ENCODE results near the gene PDCD1. TPM values are rescaled to one million over a fixed set of nuclear protein-coding genes. Genes with fewer than 3 reads are reported as not detected.
"Not testable (repeated sequence)": the region's sequence is repeated elsewhere in the genome, so short reads cannot be mapped to it uniquely, and the experiment has no call there.

PDCD1 gene
- total RNA-seq = 1.4 TPM
- long read RNA-seq, partial matches to known transcripts = 0 of 3 reads
- long read RNA-seq, other reads (novel, unspliced or antisense) = 0 of 3 reads

DNA sequence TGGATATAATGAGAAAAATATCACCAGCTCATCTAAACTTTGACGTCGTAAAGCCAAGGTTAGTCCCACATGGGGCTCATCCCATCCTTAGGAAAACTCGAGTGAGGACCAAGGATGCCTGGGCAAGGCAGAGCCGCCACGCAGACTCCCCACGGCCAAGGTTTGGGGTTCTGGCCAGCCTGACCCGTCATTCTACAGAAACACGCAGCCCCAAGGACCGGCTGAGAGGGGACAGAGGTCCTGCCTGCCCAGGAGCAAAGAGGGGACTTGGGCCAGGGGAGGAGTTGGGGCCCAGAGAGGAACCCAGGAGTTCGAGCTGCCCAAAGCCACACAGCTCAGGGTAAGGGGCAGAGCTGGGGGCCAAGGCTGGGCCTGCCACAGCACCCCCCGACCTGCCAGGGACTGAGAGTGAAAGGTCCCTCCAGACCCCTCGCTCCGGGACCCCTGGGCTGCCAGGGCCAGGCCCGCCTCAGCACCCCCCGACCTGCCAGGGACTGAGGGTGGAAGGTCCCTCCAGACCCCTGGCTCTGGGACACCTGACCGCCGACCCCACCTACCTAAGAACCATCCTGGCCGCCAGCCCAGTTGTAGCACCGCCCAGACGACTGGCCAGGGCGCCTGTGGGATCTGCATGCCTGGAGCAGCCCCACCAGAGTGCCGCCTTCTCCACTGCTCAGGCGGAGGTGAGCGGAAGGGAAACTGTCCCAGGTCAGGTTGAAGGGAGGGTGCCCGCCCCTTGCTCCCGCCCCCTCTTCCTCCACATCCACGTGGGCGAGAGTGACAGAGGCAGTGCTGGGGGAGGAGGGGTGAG, at the start of gene PDCD1:
PDCD1 (minus strand) TSS at position 689 of the 811 bp plus-strand sequence; CDS start at position 633, 56 bp downstream.
- intact Hi-C loops (cut with micrococcal nuclease) = no loop called here
- DNase-seq = peak; percentile 56
- peak; percentile 17 for ATAC-seq

DNA sequence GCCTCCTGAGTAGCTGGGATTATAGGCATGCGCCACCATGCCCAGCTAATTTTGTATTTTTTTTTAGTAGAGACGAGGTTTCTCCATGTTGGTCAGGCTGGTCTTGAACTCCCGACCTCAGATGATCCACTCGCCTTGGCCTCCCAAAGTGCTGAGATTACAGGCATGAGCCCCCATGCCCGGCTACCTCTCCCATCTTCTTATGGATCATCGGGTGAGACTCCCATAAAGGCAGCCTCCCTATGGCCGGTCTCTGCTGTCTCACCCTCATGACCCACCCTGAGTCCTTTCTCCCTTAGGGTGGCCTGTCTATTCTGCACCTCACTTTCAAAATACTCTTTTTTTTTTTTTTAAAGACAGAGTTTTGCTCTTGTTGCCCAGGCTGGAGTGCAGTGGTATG, 49.1 kb upstream of the PDCD1 start:
- DNase-seq; ATAC-seq; intact Hi-C loops (cut with micrococcal nuclease): not testable (repeated sequence)

DNA sequence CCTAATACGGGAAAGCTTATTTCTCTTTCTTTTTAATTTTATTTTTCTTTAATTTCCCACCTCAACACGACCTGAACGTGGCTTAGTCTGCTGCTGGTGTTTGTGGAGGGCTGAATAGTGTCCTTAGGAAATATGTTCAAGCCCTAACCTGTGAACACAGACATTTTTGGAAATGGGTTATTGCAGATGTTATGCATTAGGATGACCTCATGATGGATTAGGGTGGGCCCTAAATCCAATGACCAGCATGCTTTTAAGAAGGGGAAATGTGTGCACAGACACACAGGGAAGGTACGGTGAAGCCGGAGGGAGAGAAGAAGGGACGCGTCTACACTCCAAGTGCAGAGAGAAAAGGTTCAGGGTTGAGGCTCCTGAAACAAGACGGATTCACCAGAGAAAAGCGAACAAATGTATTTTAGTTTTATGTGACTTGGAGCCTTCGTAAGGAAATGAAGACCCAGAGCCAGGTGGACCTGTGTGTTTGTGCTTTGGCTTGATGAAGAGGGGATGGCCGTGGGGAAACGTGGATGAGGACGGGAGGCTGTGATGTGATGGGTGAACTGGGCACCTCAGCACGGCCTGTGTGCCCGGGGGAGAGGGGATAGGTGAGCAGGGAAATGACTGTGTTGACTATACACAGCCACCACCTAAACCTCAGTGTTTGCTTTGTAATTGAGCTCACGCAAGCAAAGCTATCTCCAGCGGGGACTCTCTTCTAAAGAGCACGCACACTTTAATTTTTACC, 48.3 kb upstream of the PDCD1 start:
- DNase-seq (no peak), ATAC-seq (no peak)
- intact Hi-C loops (cut with micrococcal nuclease) = no loop called here

DNA sequence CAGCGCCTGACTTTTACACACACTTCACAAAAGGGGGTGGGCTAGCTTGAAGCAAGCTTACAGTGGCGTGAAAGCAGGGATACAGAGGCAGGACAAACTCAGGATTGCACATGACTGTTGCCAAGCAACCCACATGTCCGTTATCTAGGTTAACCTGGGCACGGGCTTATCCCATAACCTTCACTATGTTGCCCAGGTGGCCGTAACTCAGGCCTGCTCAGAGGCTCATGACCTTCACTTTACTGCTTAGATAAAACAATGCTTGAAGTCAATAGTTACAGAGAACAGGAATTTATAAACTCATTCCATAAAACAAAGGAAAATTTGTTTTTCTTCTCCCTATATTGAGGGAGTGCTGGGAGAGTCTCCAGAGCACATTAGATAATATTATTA, 47.7 kb upstream of the PDCD1 start:
- ATAC-seq; DNase-seq; intact Hi-C loops (cut with micrococcal nuclease): not testable (repeated sequence)

DNA sequence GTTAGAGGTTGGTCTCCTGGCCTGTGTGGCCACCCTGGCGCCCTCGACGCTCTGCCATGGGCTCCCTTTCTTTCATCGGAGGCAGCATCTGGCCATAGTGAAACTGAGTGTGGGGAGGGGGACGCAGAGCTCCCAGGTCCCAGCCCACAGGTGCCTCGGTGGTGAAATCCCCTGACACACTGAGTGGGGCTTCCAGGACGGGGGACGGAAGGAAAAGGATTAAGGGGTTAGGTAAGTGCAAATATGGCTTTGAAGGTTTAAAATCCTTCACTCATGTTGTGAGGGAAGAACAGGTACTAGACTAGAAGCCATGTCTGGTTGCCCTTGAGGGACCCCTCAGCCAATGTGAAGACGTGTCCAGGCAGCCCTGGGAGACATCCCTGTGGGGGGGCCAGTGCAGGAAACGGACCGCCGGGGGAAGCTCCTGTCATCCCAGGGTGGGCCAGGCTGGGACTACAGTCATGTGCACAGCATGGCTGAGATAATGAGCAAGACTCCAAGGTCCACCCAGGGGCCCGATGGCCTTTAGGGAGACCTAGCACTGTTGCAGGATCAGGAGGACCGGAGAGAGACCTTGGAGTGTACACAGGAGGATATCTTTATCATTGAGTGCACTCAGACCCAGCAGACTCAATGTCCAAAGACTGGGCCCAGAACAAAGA, 47.2 kb upstream of the PDCD1 start:
- DNase-seq (no peak), ATAC-seq (no peak)
- intact Hi-C loops (cut with micrococcal nuclease) = no loop called here

DNA sequence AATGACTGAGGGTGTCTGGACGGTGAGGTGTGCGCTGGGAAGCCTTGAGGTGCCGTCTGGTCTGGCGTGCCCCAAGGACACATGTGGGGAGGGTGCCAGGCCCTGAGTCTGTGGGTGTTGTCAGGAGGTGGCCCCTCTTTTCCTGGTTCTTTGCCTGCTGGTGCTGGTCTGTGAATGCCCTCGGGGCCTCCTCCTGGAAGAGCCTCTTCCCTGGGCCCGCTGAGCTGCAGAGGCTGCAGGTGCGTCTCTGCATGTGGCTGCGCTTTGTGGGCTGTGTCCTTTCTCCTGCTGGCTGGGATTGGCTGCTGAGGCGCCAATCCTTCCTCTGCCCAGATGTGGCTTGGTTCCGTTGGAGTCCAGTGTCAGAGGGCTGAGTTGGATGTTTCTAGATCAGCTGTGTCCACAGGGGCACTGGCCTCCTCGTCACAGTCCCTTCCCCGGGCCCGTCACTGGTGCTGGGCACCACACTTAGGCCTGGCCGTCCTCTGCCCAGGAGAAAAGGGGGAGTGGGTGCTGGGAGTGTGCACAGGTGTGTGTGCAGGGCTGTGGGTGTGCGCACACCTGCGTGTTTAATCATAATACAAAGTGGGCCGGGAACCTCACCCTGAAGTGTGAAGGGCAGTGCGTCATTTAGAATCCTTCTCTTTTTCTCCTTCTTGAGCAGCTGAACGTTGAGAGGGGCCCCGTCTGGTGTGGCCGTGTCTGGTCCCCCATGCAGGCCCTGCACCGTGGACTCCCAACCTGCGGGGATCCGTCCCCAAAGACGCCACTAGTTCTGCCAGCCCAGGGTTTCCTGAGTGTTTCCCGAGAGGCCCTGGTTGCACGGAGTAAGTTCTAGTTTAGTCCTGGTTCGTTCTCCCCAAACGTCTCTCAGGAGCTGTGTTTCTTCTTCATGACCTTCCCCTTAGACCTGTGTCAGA, 46.4 kb upstream of the PDCD1 start:
- ATAC-seq (no peak), DNase-seq (no peak)

DNA sequence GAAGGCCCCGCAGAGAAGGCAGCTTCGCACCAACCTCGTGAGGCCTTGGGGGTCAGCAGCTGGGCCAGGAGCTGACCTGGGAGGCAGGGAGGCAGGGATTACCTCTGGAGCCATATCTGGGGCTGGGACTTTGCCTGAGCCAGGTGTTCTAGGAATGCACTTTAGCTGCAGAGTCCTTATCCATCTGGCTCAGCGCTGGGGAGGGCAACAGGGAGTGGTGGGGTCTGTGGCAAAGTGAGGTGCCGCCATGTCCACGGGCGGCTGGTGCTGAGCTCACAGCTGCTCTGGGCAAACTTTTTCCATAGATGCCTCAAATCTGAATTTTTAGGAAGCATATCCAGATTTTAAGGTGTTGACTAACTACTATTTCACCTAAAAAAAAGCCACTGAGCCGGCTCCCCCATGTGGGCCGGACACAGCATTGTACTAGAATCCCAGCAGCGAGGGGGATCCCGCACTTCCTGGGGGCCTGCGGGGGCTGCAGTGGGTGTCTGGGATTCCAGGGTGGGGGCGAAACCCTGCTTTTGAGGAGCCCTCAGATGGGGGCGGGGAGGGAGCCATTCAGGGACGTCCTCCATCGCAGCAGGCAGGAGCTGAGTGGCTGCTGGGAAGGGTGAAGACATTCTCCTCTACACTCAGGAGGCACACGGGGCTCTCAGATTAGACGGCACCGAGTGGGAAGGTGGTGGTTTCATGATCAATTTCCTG, 45.5 kb upstream of the PDCD1 start:
- intact Hi-C loops (cut with micrococcal nuclease) = no loop called here
- DNase-seq (no peak), ATAC-seq (no peak)

More for the DNA sequence above, 46.4 kb upstream of the PDCD1 start:
- intact Hi-C loops (cut with micrococcal nuclease) = no loop called here

DNA sequence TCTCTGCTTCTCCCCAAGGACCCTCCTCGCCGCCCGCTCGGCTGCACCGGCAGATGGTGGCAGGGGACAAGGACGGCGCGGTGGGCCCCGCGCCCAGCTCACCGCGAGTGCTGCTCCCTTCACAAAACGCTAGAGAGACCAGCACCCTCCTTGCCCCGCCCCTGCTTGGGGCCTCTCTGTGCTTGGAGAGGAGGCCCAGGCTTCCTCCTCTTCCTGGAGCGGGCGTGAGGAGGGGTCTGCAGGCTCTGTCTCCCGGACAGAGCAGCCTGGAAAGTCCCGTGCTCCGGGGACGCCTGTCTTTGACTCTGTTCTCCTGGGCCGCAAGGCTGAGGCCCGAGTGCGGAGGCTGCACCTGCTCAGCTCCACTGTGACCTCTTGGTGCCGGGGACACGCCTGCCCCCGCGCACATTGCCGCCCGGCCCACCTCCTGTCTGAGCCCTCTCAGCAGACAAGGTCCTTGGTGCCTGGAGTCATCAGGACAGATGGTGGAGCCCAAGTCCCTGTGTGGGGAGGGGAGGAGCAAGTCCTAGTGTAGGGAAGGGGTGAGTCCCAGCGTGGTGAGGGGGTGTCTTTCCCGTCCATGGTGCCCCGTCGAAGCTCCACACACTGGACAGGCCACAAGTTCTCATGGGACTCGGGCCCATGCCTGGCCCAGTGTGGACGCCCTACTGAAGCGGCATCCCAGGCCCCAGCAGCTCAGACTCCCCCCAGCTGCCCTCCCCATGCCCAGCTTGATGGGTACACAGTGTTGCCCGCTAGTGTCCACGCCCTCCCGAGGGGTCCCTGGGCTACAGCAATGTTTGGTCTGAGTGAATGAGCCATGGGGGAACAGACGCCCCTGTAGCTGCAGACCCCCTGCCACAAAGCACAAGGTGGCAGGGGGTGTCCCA, 44.7 kb upstream of the PDCD1 start:
- intact Hi-C loops (cut with micrococcal nuclease) = no loop called here
- ATAC-seq (no peak), DNase-seq (peak; percentile 22)

DNA sequence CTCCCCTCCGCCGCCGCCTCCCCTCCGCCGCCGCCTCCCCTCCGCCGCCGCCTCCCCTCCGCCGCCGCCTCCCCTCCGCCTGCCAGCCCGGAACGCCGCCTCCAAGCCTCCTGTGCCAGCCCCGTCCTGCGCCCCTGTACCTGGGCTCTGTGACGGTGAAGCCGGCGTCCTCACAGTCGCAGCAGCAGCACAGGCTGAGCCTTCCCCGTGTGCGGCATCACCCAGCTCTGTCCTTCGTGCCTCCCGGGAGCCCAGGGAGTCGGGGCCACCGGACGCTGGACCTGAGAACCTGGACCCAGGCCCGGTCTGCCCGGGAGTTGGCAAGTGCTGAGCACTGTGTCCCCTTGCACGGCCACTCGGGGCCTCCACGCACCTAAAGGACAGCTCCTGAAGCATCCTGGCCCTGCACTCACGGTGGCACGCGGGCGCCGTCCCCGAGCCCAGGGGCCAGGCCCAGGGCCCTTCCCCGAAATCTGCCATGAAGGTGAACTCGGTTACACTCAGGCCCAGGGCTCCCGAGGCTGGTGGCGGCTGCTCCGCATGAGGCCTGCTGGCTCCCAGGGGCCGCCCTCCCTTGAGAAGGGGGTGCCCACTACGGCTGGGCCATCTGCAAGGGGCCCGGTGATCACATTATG, 43.8 kb upstream of the PDCD1 start:
- no peak for ATAC-seq
- intact Hi-C loops (cut with micrococcal nuclease) = no loop called here
- DNase-seq = peak; percentile 35

DNA sequence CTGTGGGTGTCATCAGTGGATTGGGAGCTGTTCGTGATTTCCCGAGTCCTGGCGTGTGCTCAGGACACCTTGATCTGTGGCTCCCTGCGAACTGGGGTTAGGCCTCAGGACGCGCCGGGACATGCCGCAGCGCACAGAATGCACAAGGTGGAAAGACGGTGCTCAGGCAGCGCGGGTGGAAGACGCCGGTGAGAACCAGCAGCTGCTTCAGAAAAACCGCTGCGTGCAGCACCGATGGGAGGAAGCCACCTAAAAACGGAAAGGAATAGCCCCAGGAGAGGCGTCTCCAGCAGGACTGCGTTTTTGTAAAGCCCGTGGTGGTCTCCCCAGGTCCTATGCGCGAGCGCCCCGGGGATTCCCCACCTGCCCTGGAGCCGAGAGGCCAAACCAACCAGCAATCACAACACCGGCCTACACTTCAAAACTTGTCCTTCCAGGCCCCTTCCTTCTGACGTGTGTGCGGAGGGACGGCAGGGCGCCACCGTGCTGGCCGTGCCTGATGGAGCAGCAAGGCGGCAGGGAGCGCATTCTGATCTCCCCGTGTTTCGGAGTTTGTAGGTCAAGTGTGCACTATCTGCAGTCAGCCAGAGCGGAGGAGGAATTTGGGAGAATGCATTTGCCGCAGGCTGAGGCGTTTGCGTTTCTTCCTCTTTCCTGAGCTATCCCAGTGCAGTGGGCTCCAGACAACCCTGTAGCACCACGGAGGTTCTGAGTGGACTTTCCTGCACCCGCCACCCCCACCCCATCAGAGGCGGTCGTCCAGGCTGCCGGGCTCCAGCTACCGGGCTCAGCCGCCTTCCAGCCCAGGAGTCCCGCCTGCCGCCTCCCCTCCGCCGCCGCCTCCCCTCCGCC, 43.0 kb upstream of the PDCD1 start:
- ATAC-seq (no peak), DNase-seq (peak; percentile 34)
- intact Hi-C loops (cut with micrococcal nuclease) = no loop called here

DNA sequence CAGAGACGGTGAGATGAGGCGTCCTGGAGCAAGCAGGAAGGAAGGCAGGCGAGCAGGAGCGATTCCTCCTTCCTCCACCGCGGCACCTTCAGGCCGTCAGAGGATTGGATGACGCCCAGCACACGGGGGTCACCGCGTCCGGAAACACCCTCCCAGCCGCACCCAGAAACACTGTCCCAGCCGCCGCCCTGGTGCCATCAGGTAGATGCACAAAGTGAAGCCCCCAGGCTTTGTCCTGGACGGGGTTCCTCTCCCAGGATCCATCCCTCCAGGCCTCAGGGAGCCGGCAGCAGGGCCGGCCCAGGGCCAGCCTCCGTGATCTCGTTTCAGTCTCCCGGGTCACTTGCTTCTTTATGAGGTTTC, 42.3 kb upstream of the PDCD1 start:
- DNase-seq = peak; percentile 19
- intact Hi-C loops (cut with micrococcal nuclease) = no loop called here

DNA sequence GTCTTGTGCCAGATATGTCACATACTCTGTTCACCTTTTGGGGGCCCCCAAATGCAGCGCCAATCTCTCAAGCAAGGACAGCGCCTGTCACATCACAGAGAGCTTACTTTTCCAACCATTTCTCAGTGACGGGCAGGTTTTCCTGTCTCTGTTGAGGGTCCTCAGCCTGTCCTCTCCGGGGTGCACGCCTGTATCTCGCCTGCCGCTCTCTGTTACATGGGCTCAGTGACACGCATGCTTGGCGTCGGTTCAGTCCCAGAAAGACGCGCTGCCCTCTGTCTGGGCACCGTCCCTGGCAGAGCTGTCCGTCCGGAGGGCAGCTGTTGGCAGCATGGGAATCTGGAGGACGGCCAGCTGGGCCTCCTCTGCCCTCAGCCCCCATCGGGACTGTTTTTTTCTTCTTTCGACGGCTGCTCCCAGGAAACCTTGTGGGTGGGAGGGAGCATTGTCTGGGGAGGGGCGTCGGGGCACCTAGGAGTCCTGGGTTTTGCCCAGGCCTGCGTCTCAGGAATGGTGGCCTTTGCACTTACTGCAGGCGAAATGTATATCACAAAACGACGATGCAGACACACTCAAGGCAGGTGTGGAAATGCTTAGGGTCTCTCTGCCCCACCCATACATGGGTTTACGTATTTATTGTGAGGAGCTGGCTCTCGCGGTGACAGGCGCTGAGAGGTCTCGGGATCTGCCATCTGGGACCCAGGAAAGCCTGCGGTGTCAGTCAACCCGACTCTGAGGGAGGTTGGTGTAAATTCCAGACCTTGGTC, 41.7 kb upstream of the PDCD1 start:
- peak; percentile 43 for DNase-seq
- no peak for ATAC-seq
- intact Hi-C loops (cut with micrococcal nuclease) = no loop called here

More for the DNA sequence above, 42.3 kb upstream of the PDCD1 start:
- ATAC-seq = no peak

DNA sequence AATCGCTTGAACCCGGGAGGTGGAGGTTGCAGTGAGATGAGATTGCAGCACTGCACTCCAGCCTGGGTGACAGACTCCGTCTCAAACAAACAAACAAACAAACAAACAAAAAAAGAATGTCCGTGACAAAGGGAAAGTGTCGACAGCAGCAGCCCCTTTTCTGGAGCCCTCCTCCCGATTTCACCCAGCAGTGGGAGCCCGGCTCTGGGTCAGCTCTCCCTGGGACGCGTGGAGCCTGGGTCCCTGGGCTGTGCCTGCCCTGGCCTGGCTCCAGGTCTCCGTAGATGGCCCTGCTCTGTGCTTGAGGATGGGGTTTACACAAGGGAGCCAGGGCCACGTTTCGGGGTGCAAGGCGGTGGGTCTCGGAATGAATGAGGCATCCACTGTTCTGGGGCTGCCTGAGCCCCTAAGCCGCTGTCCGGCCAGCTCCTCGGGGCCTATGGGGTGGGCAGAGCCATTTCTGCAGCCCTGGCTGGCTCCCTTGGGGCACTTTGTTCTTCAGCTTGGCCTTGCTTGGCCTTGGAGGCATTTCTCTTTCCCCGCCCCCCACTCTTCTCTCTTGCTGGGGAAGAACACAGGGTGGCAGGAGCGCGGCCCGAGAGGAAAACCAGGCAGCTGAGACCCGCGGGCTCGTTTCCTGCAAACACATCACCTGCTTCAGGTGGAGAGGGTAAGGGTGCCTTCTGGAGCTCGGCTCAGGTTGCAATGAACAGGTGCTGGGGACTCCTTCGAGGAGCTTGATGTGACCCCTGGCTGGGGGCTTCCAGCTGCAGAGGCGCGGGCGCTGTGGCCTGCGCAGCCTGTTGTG, 40.0 kb upstream of the PDCD1 start:
- ATAC-seq = peak; percentile 3
- DNase-seq = peak; percentile 41
- intact Hi-C loops (cut with micrococcal nuclease) = no loop called here

DNA sequence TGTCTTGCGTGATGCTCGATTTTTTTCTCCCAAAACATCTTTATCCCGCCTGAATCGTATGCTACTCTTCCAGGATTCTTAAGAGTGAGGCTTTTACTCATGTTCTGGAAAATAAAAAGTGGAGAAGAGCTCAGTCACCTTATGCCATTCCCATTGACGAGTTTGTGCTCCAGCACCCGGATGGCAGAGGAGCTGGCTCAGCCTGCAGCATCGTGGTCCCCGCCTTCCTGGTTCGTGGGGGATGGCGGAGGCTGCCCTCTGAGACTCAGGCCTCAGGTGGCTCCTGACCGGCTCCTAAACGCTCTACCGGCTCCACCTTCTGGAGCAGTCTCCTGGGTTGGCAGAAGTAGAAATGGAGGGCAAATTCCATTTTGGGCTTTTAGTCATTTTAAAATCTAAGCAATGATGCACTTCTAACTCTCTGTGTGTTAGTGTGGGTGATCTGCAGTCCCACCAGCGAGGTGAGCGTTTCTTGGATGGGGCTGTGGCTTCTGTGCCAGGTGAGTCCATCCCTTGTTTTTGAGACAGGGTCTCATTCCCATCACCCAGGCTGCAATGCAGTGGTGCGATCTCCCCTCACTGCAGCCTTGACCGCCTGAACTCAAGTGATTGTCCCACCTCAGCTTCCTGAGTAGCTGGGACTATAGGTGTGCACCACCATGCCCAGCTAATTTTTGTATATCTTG, 38.7 kb upstream of the PDCD1 start:
- DNase-seq = no peak
- intact Hi-C loops (cut with micrococcal nuclease) = no loop called here
- no peak for ATAC-seq

Measured in left ventricle myocardium superior (tissue), 1 donor.